HepG2 (cell line): ENCODE measurements around the gene FRK. TPM values are rescaled to one million over a fixed set of nuclear protein-coding genes. Genes with fewer than 3 reads are reported as not detected.

ENCODE experiments used
- ATAC-seq: fragments of 200-7000 bp; cut with Tn5 transposase; 3 replicates; pipeline ENCODE4 v1.9.1; 2020; ENCODE audit warnings: mild to moderate bottlenecking, moderate library complexity
- BruUV-seq: library from RNA; stranded (reverse); fragments of 400-500 nt; replicated peaks from 2 replicates; lab custom pipeline; 2021; lab: Mats Ljungman, UMichigan
- CTCF ChIA-PET: fragments of 300-600 bp; formaldehyde crosslinking; extraction: SDS; loops from one replicate; lab custom pipeline; 2021; ENCODE audit warnings: low total read pairs, inconsistent platforms, low intra/inter-chr PET ratio; lab: Yijun Ruan, JAX
- POLR2A ChIA-PET: fragments of 350-600 bp; sonication (Branson Sonifier 250); formaldehyde crosslinking; loops from one replicate; lab custom pipeline; 2020; ENCODE audit warnings: antibody characterized with exemption, inconsistent platforms; lab: Yijun Ruan, JAX
- DNase-seq: peaks from one replicate; pipeline ENCODE4 v3.0.0-alpha.2; 2015; ENCODE audit warnings: low spot score
- FAIRE-seq: peaks from 3 replicates; lab custom pipeline; 2011; peaks lifted over from hg19 to GRCh38; lab: Jason Lieb, UNC
- H2AFZ ChIP-seq: one replicate; pipeline ENCODE4 v1.6.1; 2011; ENCODE audit warnings: low read length, inconsistent platforms
- H3K27ac ChIP-seq: fragments of 300-600 bp; 3 replicates; pipeline ENCODE4 v1.8.0; 2011; ENCODE audit warnings: mixed run types, mild to moderate bottlenecking, mixed read lengths, low read length, inconsistent platforms; ENCODE audit not compliant: insufficient read depth; ENCODE audit errors: extremely low read length
- H3K27me3 ChIP-seq, 2 experiments: fragments of 200-600 bp in 1 of 2; 2 replicates in 1 of 2; 3 replicates in 1 of 2; pipeline versions ENCODE4 v1.6.0 to v1.8.0; 2011; ENCODE audit warnings: low read length in 2 of 2, mild to moderate bottlenecking in 2 of 2, moderate library complexity in 2 of 2, inconsistent platforms in 1 of 2; ENCODE audit not compliant: insufficient read depth in 2 of 2, control insufficient read depth in 1 of 2
- H3K36me3 ChIP-seq, 2 experiments: fragments of 200-600 bp in 1 of 2; replicated peaks in 1 of 2; 2 replicates in 1 of 2; 3 replicates in 1 of 2; pipeline versions ENCODE4 v1.5.1 to v1.8.0; 2011; ENCODE audit warnings: low read length in 2 of 2, inconsistent platforms in 1 of 2; ENCODE audit not compliant: insufficient read depth in 2 of 2, control insufficient read depth in 1 of 2
- H3K4me1 ChIP-seq: 2 replicates; pipeline ENCODE4 v1.5.1; 2012; ENCODE audit warnings: low read length, inconsistent platforms; ENCODE audit not compliant: insufficient read depth
- H3K4me2 ChIP-seq: 2 replicates; pipeline ENCODE4 v1.6.0; 2011; ENCODE audit warnings: low read depth, low read length, inconsistent platforms
- H3K4me3 ChIP-seq, 3 experiments: fragments of 200-600 bp in 1 of 3; sonication (generic), shearing (Covaris generic) in 1 of 3; replicated peaks in 1 of 3; 2 replicates each; pipeline ENCODE4 v1.5.1; 2011 to 2016; ENCODE audit warnings: low read length in 3 of 3, inconsistent platforms in 2 of 3, low read depth in 2 of 3, mild to moderate bottlenecking in 2 of 3, control low read depth in 1 of 3, mixed read lengths in 1 of 3; ENCODE audit not compliant: insufficient read depth in 1 of 3
- H3K79me2 ChIP-seq: one replicate; pipeline ENCODE4 v1.6.1; 2011; ENCODE audit warnings: low read length, inconsistent platforms; ENCODE audit not compliant: insufficient read depth
- H3K9ac ChIP-seq: 2 replicates; pipeline ENCODE4 v1.6.0; 2011; ENCODE audit warnings: mild to moderate bottlenecking, low read depth, low read length, inconsistent platforms; ENCODE audit not compliant: insufficient read depth
- H3K9me3 ChIP-seq: 2 replicates; pipeline ENCODE4 v1.5.1; 2012; ENCODE audit warnings: mild to moderate bottlenecking, low read length
- H4K20me1 ChIP-seq: 2 replicates; pipeline ENCODE4 v1.6.0; 2011; ENCODE audit warnings: inconsistent platforms, mild to moderate bottlenecking, low read length, moderate library complexity; ENCODE audit not compliant: insufficient read depth
- CEBPB ChIP-seq: IDR thresholded peaks from 2 replicates; pipeline ENCODE4 v1.6.1; 2011; ENCODE audit warnings: low read depth, low read length, improper control_type of control experiment, borderline replicate concordance
- DR1 ChIP-seq: sonication (generic); formaldehyde crosslinking; IDR thresholded peaks from 2 replicates; pipeline ENCODE4 v1.8.0; 2021; ENCODE audit warnings: mild to moderate bottlenecking, missing genetic modification reagents, inconsistent platforms
- HNF4G ChIP-seq, 2 experiments: sonication (generic) in 1 of 2; formaldehyde crosslinking in 1 of 2; IDR thresholded peaks; 2 replicates each; pipeline versions ENCODE4 v1.4.0 to v1.6.1; 2011 to 2020; ENCODE audit warnings: borderline replicate concordance in 2 of 2, low read depth in 2 of 2, mild to moderate bottlenecking in 2 of 2, low read length in 1 of 2, missing genetic modification reagents in 1 of 2, moderate library complexity in 1 of 2
- MIER2 ChIP-seq: IDR thresholded peaks from 2 replicates; pipeline ENCODE4 v1.6.1; 2016; ENCODE audit warnings: missing biosample characterization, missing genetic modification reagents
- NCOA5 ChIP-seq: sonication (generic); formaldehyde crosslinking; IDR thresholded peaks from 2 replicates; pipeline ENCODE4 v1.4.0; 2020; ENCODE audit warnings: missing genetic modification reagents
- NFRKB ChIP-seq: fragments of 450-650 bp; IDR thresholded peaks from 2 replicates; pipeline ENCODE4 v1.6.1; 2017
- NR3C1 ChIP-seq: sonication (generic); formaldehyde crosslinking; IDR thresholded peaks from 2 replicates; pipeline ENCODE4 v1.4.0; 2020; ENCODE audit warnings: missing genetic modification reagents
- PCBP2 ChIP-seq: fragments of 200-400 bp; formaldehyde crosslinking; optimal IDR thresholded peaks from 2 replicates; pipeline ENCODE3; 2018; ENCODE audit warnings: low read length, low read depth; ENCODE audit not compliant: poor library complexity, severe bottlenecking
- PHF5A ChIP-seq: IDR thresholded peaks from one replicate; pipeline ENCODE4 v1.6.1; 2018; ENCODE audit warnings: low read depth, missing genetic modification reagents; ENCODE audit not compliant: unreplicated experiment
- POGZ ChIP-seq: sonication (generic); formaldehyde crosslinking; IDR thresholded peaks from 2 replicates; pipeline ENCODE4 v1.4.0; 2020; ENCODE audit warnings: mild to moderate bottlenecking, missing genetic modification reagents
- RAD21 ChIP-seq: fragments of 450-650 bp; formaldehyde crosslinking; IDR thresholded peaks from 2 replicates; pipeline ENCODE4 v1.5.0; 2020; ENCODE audit warnings: mild to moderate bottlenecking
- RORA ChIP-seq: sonication (generic); formaldehyde crosslinking; IDR thresholded peaks from 2 replicates; pipeline ENCODE4 v1.5.0; 2020; ENCODE audit warnings: mild to moderate bottlenecking, missing genetic modification reagents, moderate library complexity
- ZNF225 ChIP-seq: sonication (generic); formaldehyde crosslinking; IDR thresholded peaks from 2 replicates; pipeline ENCODE4 v1.4.0; 2020; ENCODE audit warnings: mild to moderate bottlenecking, missing genetic modification reagents
- ZNF251 ChIP-seq: sonication (generic); formaldehyde crosslinking; IDR thresholded peaks from 2 replicates; pipeline ENCODE4 v1.9.0; 2021; ENCODE audit warnings: mild to moderate bottlenecking, missing genetic modification reagents
- ZNF569 ChIP-seq: sonication (generic); formaldehyde crosslinking; IDR thresholded peaks from 2 replicates; pipeline ENCODE4 v1.5.0; 2020; ENCODE audit warnings: mild to moderate bottlenecking, missing genetic modification reagents, moderate library complexity, borderline replicate concordance
- ZNF589 ChIP-seq: sonication (generic); formaldehyde crosslinking; conservative IDR thresholded peaks from 2 replicates; pipeline ENCODE4 v1.8.0; 2022; ENCODE audit warnings: mild to moderate bottlenecking, moderate library complexity, missing genetic modification reagents
- ZNF672 ChIP-seq: sonication (generic); formaldehyde crosslinking; IDR thresholded peaks from 2 replicates; pipeline ENCODE4 v1.8.1; 2022; ENCODE audit warnings: missing genetic modification reagents
- ZNF703 ChIP-seq: sonication (generic); formaldehyde crosslinking; IDR thresholded peaks from 2 replicates; pipeline ENCODE4 v1.5.1; 2020; ENCODE audit warnings: missing genetic modification reagents, mild to moderate bottlenecking, moderate library complexity, borderline replicate concordance
- ZNF782 ChIP-seq: sonication (generic); formaldehyde crosslinking; IDR thresholded peaks from 2 replicates; pipeline ENCODE4 v1.4.0; 2020; ENCODE audit warnings: missing genetic modification reagents, mild to moderate bottlenecking, borderline replicate concordance
- WGBS: methylation state at CpG from one replicate; pipeline ENCODE4 v1.1.6; 2017; ENCODE audit warnings: low lambda C conversion rate; 5-methylcytosine and 5-hydroxymethylcytosine counted together
- in situ Hi-C: cut with HindIII; loops from 2 replicates; pipeline ENCODE4 v1.10.0; 2017; ENCODE audit warnings: low pct_unique_long_range_greater_than_20kb; ENCODE audit not compliant: extremely low pct_ligation_motif_present
- intact Hi-C: fragments of 100-400 bp; cut with micrococcal nuclease; formaldehyde crosslinking; loops from one replicate; pipeline ENCODE4 v1.10.0; 2022; ENCODE audit not compliant: unreplicated experiment
- polyA plus RNA-seq, 8 experiments: library from polyadenylated mRNA; depleted of rRNA in 3 of 8; stranded (reverse) in 7 of 8; unstranded in 1 of 8; fragments of >200 nt; fragmentation: Illumina TruSeq in 4 of 8; extraction: Trizol in 4 of 8; gene quantifications; 2 replicates each; pipeline versions ENCODE4 v1.2.1 to v1.2.3, GENCODE V29; 2011 to 2016; ENCODE audit warnings: low read depth in 4 of 8, missing spikeins in 1 of 8, mixed read lengths in 1 of 8; ENCODE audit not compliant: insufficient read depth in 1 of 8
- total RNA-seq, 5 experiments: library from RNA; depleted of rRNA; stranded (reverse); fragments of >200 nt; fragmentation: Illumina TruSeq; extraction: Trizol; gene quantifications; 2 replicates each; pipeline ENCODE4 v1.2.3, GENCODE V29; 2016; ENCODE audit warnings: low read depth in 1 of 5
- TF ChIP-seq, protein P1 (sequence below): sonication (generic); formaldehyde crosslinking; IDR thresholded peaks from 2 replicates; pipeline ENCODE4 v1.4.0; 2020; ENCODE audit warnings: low read depth, mild to moderate bottlenecking, missing genetic modification reagents
- TF ChIP-seq, protein P2 (sequence below): sonication (generic); formaldehyde crosslinking; IDR thresholded peaks from 2 replicates; pipeline ENCODE4 v1.4.0; 2020; ENCODE audit warnings: missing genetic modification reagents

FRK gene
- total and polyA plus RNA-seq, 2 of the 13 experiments (the other 11 are each of a cell fraction or from before 2014, with no cell fraction given), result 1.3 to 2.9 TPM

DNA sequence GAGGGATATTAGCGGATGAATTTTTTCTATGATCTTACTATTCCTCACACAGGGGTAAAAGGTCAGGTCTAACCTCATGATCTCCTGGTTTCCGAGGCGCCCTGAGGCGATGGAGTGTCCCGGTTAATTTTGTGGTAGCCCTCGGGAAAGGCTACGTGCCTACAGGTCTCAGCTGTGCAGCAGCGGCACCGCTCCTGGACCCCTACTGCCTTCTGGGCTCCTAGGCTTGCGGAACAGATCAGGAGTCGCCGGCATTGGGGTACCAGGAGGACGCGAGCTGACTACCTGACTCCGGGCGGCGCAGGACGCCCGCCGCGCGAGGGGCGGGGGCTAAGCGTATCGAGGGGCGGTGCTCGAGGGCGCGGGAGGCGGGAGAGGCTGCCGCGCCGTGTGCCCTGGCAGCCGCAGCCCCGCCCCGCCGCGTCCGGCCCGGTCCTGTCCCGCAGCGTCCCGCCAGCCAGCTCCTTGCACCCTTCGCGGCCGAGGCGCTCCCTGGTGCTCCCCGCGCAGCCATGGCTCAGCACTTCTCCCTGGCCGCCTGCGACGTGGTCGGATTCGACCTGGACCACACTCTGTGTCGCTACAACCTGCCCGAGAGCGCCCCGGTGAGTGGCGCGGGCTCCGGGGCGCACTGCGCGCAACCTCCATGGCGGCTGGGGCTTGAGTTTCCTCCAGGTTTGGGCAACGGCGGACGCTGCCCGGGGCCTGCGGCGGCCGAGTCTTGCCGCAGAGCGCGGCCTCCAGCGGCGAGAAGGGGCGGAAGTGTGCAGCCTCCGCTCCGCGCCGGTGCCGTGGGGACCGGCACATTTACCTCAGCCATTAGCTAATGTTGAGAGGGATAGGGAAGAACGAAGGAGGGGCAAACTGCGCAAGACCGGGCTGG is 40.0 kb upstream of the FRK start, which contains the start of gene NT5DC1:
NT5DC1 (plus strand) TSS at position 435 of the 883 bp plus-strand sequence; CDS start at position 513, 78 bp downstream.
- no peaks in the 10 kb centered on the region; a peak in 1 of 5 replicates for H3K27me3 ChIP-seq
- ChIA-PET POLR2A (interaction anchor here (0.6 to 4.1 kb wide), 25 partner anchors 8 to 180 kb away, joined by 3 to 51 read pairs (median 5); partner anchors contain the start of gene FRK), CTCF (interaction anchor here (1.1 to 1.8 kb wide), 2 partner anchors 10 to 90 kb away, joined by 4 to 11 read pairs; no protein-coding TSS in a partner anchor)
- peak within 1 kb of the TSS; percentile 86 for H3K4me2 ChIP-seq
- DNase-seq (peak; percentile 79), FAIRE-seq (no peak), ATAC-seq (peak; percentile 92)
- peak within 1 kb of the TSS; percentile 87 for H3K9ac ChIP-seq
- H2AFZ ChIP-seq, result peak within 1 kb of the TSS; percentile 94
- peak within 1 kb of the TSS; percentile 90 for H3K27ac ChIP-seq
- no peaks in the 10 kb centered on the region for H4K20me1 ChIP-seq
- BruUV-seq, result no TSS peak
- peaks cover 11% of the 10 kb centered on the region for H3K9me3 ChIP-seq
- no peaks in the 10 kb centered on the region for H3K36me3 ChIP-seq
- H3K4me1 ChIP-seq, result peaks cover 61% of the 10 kb centered on the region
- peak within 1 kb of the TSS; percentile 68 to 93 (median 92) for H3K4me3 ChIP-seq
- WGBS, result under 1% methylated on average over 50 of the region's 87 CpGs
- in situ Hi-C loops (no loop called here), intact Hi-C loops (loop anchor here (5.0 to 10.0 kb wide), 2 partner anchors 174 to 203 kb away; partner anchors contain the start of gene TSPYL1)
- peaks cover 25% of the 10 kb centered on the region for H3K79me2 ChIP-seq
- TF ChIP-seq ZNF569 (CRISPR knock-in tag), result 0 out of 2 replicates have a peak, but pooled peaks have one; percentile 45
- TF ChIP-seq ZNF782 (CRISPR knock-in tag), result no peak; the same call in 1 of the 2 replicates
- TF ChIP-seq NFRKB, result no peak
- TF ChIP-seq, protein P1, sequence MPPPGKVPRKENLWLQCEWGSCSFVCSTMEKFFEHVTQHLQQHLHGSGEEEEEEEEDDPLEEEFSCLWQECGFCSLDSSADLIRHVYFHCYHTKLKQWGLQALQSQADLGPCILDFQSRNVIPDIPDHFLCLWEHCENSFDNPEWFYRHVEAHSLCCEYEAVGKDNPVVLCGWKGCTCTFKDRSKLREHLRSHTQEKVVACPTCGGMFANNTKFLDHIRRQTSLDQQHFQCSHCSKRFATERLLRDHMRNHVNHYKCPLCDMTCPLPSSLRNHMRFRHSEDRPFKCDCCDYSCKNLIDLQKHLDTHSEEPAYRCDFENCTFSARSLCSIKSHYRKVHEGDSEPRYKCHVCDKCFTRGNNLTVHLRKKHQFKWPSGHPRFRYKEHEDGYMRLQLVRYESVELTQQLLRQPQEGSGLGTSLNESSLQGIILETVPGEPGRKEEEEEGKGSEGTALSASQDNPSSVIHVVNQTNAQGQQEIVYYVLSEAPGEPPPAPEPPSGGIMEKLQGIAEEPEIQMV, result peak; percentile 99
- no peak; the same call in 1 of the 2 replicates for TF ChIP-seq NR3C1
- peak; percentile 66; the same call in 1 of the 2 replicates for TF ChIP-seq ZNF672 (CRISPR knock-in tag)
- no peak; the same call in 1 of the 2 replicates for TF ChIP-seq HNF4G (IDR thresholded peaks at IDR 0.05; ENCODE audit: borderline replicate concordance, low read depth, low read length)
- TF ChIP-seq HNF4G (CRISPR knock-in tag; IDR thresholded peaks at IDR 0.05; ENCODE audit: borderline replicate concordance, low read depth), result peak; percentile 47
- TF ChIP-seq DR1 (CRISPR knock-in tag), result peak; percentile 64
- no peak for TF ChIP-seq ZNF703
- no peak for TF ChIP-seq NCOA5 (CRISPR knock-in tag)
- TF ChIP-seq PHF5A (CRISPR knock-in tag), result no peak
- TF ChIP-seq RAD21, result peak; percentile 84
- no peak for TF ChIP-seq ZNF589 (CRISPR knock-in tag)
- no peak for TF ChIP-seq MIER2
- TF ChIP-seq RORA, result no peak
- no peak for TF ChIP-seq ZNF251
- no peak for TF ChIP-seq CEBPB
- TF ChIP-seq, protein P2, sequence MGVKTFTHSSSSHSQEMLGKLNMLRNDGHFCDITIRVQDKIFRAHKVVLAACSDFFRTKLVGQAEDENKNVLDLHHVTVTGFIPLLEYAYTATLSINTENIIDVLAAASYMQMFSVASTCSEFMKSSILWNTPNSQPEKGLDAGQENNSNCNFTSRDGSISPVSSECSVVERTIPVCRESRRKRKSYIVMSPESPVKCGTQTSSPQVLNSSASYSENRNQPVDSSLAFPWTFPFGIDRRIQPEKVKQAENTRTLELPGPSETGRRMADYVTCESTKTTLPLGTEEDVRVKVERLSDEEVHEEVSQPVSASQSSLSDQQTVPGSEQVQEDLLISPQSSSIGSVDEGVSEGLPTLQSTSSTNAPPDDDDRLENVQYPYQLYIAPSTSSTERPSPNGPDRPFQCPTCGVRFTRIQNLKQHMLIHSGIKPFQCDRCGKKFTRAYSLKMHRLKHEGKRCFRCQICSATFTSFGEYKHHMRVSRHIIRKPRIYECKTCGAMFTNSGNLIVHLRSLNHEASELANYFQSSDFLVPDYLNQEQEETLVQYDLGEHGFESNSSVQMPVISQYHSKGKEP (CRISPR knock-in tag), result no peak
- peak; percentile 66; the same call in 1 of the 2 replicates for TF ChIP-seq ZNF225 (CRISPR knock-in tag)
- peak; percentile 95 for TF ChIP-seq POGZ (CRISPR knock-in tag)
- no peak for TF ChIP-seq PCBP2
